ENCODE measurements around the gene NCBP3.

- no peak for TF ChIP-seq EZH2 (optimal IDR thresholded peaks at IDR 0.05; ENCODE audit: low read depth, low read length)
- TF ChIP-seq, protein P1, sequence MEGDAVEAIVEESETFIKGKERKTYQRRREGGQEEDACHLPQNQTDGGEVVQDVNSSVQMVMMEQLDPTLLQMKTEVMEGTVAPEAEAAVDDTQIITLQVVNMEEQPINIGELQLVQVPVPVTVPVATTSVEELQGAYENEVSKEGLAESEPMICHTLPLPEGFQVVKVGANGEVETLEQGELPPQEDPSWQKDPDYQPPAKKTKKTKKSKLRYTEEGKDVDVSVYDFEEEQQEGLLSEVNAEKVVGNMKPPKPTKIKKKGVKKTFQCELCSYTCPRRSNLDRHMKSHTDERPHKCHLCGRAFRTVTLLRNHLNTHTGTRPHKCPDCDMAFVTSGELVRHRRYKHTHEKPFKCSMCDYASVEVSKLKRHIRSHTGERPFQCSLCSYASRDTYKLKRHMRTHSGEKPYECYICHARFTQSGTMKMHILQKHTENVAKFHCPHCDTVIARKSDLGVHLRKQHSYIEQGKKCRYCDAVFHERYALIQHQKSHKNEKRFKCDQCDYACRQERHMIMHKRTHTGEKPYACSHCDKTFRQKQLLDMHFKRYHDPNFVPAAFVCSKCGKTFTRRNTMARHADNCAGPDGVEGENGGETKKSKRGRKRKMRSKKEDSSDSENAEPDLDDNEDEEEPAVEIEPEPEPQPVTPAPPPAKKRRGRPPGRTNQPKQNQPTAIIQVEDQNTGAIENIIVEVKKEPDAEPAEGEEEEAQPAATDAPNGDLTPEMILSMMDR (IDR thresholded peaks at IDR 0.05; ENCODE audit: low read length): no peak
Observed at GRCh38 chr17:3867106-3867505, 21.1 kb upstream of the NCBP3 start.

Data from MM.1S (cell line).